HEK293T (cell line): ENCODE data around the gene CENPV.

ENCODE experiments used
- BHLHE40 ChIP-seq: fragments of 450-650 bp; IDR thresholded peaks from 2 replicates; pipeline ENCODE4 v1.6.1; 2016; ENCODE audit warnings: mild to moderate bottlenecking, moderate library complexity, borderline replicate concordance
- FOXK2 ChIP-seq: fragments of 450-650 bp; IDR thresholded peaks from 2 replicates; pipeline ENCODE4 v1.6.1; 2016; ENCODE audit warnings: mild to moderate bottlenecking
- L3MBTL2 ChIP-seq: fragments of 450-650 bp; conservative IDR thresholded peaks from 2 replicates; pipeline ENCODE4 v1.6.1; 2016; ENCODE audit warnings: mild to moderate bottlenecking
- NFRKB ChIP-seq: fragments of 450-650 bp; IDR thresholded peaks from 2 replicates; pipeline ENCODE4 v1.6.1; 2016; ENCODE audit warnings: mild to moderate bottlenecking, moderate library complexity
- SUZ12 ChIP-seq: fragments of 450-650 bp; IDR thresholded peaks from 2 replicates; pipeline ENCODE4 v1.6.1; 2016; ENCODE audit warnings: mild to moderate bottlenecking
- TARDBP ChIP-seq: fragments of 450-650 bp; IDR thresholded peaks from 2 replicates; pipeline ENCODE4 v1.6.1; 2016

- TF ChIP-seq SUZ12 (no peak), TARDBP (no peak), BHLHE40 (no peak), L3MBTL2 (no peak), NFRKB (no peak), FOXK2 (no peak)
These were observed 24.3 kb downstream of the CENPV start for GRCh38 chr17:16328997-16329396.
